ENCODE results near the gene VPS13C. TPM values are rescaled to one million over a fixed set of nuclear protein-coding genes. Genes with fewer than 3 reads are reported as not detected.

VPS13C gene
- total and polyA plus RNA-seq, 2 experiments from 2014 or later = 10.2 to 20.5 TPM

DNA sequence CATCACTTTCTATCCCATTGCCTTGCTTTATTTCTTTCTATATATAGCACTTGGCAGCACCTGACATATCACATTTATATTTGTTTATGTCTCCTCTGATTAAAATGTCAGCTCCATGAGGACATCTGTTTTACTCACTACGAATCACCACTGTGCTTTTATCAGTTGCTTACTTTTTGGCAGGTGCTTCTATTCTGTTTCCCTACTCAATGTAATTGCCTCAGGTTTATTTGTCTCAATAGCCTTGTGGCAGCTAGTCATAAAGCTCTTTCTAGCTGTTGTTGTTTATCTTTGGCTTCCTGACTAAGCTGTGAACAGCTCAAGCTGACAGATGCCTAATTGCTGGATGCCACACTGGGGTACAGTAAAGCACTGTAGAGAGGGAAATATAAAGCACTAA is 85.5 kb downstream of the VPS13C start:
- Histone ChIP-seq H3K79me2 (replicated peaks; ENCODE audit: insufficient read depth) (no peaks in the 10 kb centered on the region), H3K27ac (ENCODE audit: low read depth) (no peak overlapping the region), H3K9me2 (ENCODE audit: insufficient read depth) (no peaks in the 10 kb centered on the region), H3K27me3 (ENCODE audit: insufficient read depth) (no peaks in the 10 kb centered on the region), H3K4me1 (ENCODE audit: insufficient read depth) (no peaks in the 10 kb centered on the region), H3K36me3 (ENCODE audit: insufficient read depth) (no peaks in the 10 kb centered on the region), H3K4me2 (no peak overlapping the region), H4K20me1 (replicated peaks; ENCODE audit: insufficient read depth) (no peaks in the 10 kb centered on the region), H3K4me3 (no peak overlapping the region), H2AFZ (no peak overlapping the region), H3F3A (replicated peaks; ENCODE audit: low read depth) (no peaks in the 10 kb centered on the region)
- DNase-seq (ENCODE audit: low spot score) (no peak), ATAC-seq (no peak)
- Mint-ChIP-seq H3K4me1 (no peaks in the 10 kb centered on the region), H3K27me3 (ENCODE audit: insufficient read depth, low read depth, poor library complexity) (no peaks in the 10 kb centered on the region), H3K4me3 (no peak overlapping the region), H3K27ac (no peak overlapping the region), H3K36me3 (ENCODE audit: low read depth) (peaks cover 3% of the 10 kb centered on the region; the same call in 1 of the 3 replicates), H3K9me3 (no peaks in the 10 kb centered on the region)
- TF ChIP-seq NANOG (IDR thresholded peaks at IDR 0.05; ENCODE audit: borderline replicate concordance) (no peak), ZNF331 (CRISPR knock-in tag; IDR thresholded peaks at IDR 0.05; ENCODE audit: low read depth) (no peak), ZNF114 (CRISPR knock-in tag; IDR thresholded peaks at IDR 0.05) (no peak), EZH2phosphoT487 (IDR thresholded peaks at IDR 0.05; ENCODE audit: unreplicated experiment) (no peak), EZH2 (IDR thresholded peaks at IDR 0.05; ENCODE audit: low read depth, unreplicated experiment) (no peak), CREB1 (CRISPR knock-in tag; IDR thresholded peaks at IDR 0.05; ENCODE audit: low read depth) (no peak), POLR2AphosphoS5 (IDR thresholded peaks at IDR 0.05; ENCODE audit: low read depth) (no peak), STAT1 (IDR thresholded peaks at IDR 0.05; ENCODE audit: unreplicated experiment) (no peak)
- TF ChIP-seq, protein P1, sequence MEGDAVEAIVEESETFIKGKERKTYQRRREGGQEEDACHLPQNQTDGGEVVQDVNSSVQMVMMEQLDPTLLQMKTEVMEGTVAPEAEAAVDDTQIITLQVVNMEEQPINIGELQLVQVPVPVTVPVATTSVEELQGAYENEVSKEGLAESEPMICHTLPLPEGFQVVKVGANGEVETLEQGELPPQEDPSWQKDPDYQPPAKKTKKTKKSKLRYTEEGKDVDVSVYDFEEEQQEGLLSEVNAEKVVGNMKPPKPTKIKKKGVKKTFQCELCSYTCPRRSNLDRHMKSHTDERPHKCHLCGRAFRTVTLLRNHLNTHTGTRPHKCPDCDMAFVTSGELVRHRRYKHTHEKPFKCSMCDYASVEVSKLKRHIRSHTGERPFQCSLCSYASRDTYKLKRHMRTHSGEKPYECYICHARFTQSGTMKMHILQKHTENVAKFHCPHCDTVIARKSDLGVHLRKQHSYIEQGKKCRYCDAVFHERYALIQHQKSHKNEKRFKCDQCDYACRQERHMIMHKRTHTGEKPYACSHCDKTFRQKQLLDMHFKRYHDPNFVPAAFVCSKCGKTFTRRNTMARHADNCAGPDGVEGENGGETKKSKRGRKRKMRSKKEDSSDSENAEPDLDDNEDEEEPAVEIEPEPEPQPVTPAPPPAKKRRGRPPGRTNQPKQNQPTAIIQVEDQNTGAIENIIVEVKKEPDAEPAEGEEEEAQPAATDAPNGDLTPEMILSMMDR (conservative IDR thresholded peaks at IDR 0.05; ENCODE audit: low read depth in 2 of 2) = no peak
- TF ChIP-seq, protein P2, sequence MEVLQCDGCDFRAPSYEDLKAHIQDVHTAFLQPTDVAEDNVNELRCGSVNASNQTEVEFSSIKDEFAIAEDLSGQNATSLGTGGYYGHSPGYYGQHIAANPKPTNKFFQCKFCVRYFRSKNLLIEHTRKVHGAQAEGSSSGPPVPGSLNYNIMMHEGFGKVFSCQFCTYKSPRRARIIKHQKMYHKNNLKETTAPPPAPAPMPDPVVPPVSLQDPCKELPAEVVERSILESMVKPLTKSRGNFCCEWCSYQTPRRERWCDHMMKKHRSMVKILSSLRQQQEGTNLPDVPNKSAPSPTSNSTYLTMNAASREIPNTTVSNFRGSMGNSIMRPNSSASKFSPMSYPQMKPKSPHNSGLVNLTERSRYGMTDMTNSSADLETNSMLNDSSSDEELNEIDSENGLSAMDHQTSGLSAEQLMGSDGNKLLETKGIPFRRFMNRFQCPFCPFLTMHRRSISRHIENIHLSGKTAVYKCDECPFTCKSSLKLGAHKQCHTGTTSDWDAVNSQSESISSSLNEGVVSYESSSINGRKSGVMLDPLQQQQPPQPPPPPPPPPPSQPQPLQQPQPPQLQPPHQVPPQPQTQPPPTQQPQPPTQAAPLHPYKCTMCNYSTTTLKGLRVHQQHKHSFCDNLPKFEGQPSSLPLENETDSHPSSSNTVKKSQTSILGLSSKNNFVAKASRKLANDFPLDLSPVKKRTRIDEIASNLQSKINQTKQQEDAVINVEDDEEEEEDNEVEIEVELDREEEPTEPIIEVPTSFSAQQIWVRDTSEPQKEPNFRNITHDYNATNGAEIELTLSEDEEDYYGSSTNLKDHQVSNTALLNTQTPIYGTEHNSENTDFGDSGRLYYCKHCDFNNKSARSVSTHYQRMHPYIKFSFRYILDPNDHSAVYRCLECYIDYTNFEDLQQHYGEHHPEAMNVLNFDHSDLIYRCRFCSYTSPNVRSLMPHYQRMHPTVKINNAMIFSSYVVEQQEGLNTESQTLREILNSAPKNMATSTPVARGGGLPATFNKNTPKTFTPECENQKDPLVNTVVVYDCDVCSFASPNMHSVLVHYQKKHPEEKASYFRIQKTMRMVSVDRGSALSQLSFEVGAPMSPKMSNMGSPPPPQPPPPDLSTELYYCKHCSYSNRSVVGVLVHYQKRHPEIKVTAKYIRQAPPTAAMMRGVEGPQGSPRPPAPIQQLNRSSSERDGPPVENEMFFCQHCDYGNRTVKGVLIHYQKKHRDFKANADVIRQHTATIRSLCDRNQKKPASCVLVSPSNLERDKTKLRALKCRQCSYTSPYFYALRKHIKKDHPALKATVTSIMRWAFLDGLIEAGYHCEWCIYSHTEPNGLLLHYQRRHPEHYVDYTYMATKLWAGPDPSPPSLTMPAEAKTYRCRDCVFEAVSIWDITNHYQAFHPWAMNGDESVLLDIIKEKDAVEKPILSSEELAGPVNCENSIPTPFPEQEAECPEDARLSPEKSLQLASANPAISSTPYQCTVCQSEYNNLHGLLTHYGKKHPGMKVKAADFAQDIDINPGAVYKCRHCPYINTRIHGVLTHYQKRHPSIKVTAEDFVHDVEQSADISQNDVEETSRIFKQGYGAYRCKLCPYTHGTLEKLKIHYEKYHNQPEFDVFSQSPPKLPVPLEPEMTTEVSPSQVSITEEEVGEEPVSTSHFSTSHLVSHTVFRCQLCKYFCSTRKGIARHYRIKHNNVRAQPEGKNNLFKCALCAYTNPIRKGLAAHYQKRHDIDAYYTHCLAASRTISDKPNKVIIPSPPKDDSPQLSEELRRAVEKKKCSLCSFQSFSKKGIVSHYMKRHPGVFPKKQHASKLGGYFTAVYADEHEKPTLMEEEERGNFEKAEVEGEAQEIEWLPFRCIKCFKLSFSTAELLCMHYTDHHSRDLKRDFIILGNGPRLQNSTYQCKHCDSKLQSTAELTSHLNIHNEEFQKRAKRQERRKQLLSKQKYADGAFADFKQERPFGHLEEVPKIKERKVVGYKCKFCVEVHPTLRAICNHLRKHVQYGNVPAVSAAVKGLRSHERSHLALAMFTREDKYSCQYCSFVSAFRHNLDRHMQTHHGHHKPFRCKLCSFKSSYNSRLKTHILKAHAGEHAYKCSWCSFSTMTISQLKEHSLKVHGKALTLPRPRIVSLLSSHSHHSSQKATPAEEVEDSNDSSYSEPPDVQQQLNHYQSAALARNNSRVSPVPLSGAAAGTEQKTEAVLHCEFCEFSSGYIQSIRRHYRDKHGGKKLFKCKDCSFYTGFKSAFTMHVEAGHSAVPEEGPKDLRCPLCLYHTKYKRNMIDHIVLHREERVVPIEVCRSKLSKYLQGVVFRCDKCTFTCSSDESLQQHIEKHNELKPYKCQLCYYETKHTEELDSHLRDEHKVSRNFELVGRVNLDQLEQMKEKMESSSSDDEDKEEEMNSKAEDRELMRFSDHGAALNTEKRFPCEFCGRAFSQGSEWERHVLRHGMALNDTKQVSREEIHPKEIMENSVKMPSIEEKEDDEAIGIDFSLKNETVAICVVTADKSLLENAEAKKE (CRISPR knock-in tag; IDR thresholded peaks at IDR 0.05) = no peak

Data from GM23338 (cell line).